K562 (cell line): ENCODE measurements around the gene IPO13. TPM values are rescaled to one million over a fixed set of nuclear protein-coding genes. Genes with fewer than 3 reads are reported as not detected.

ENCODE experiments used
- ARID4B ChIP-seq: sonication (generic); formaldehyde crosslinking; IDR thresholded peaks from 2 replicates; pipeline ENCODE4 v1.8.0; 2022; ENCODE audit warnings: mild to moderate bottlenecking, missing genetic modification reagents
- ERF ChIP-seq: fragments of 450-650 bp; formaldehyde crosslinking; IDR thresholded peaks from 2 replicates; pipeline ENCODE4 v1.4.0; 2020; ENCODE audit warnings: mild to moderate bottlenecking, mixed read lengths
- FOXA3 ChIP-seq, 2 experiments: fragments of 450-650 bp in 1 of 2; sonication (generic) in 1 of 2; formaldehyde crosslinking; IDR thresholded peaks in 1 of 2; conservative IDR thresholded peaks in 1 of 2; 2 replicates each; pipeline versions ENCODE4 v1.4.0 to v1.8.0; 2020 to 2022; ENCODE audit warnings: mild to moderate bottlenecking in 2 of 2, missing genetic modification reagents in 1 of 2
- L3MBTL2 ChIP-seq: fragments of 450-650 bp; IDR thresholded peaks from 2 replicates; pipeline ENCODE4 v1.6.1; 2016; ENCODE audit warnings: mild to moderate bottlenecking, moderate library complexity
- TAF7 ChIP-seq: fragments of 450-650 bp; IDR thresholded peaks from 2 replicates; pipeline ENCODE4 v1.6.1; 2016; ENCODE audit warnings: missing genetic modification characterization, missing compliant biosample characterization
- TEAD4 ChIP-seq, 2 experiments: sonication (generic) in 1 of 2; formaldehyde crosslinking in 1 of 2; IDR thresholded peaks; 2 replicates each; pipeline versions ENCODE4 v1.6.1 to v1.8.0; 2012 to 2022; ENCODE audit warnings: borderline replicate concordance in 1 of 2, inconsistent platforms in 1 of 2, low read length in 1 of 2, mild to moderate bottlenecking in 1 of 2, missing genetic modification reagents in 1 of 2
- ZBTB40 ChIP-seq, 2 experiments: fragments of 450-650 bp in 1 of 2; sonication (generic) in 1 of 2; formaldehyde crosslinking in 1 of 2; IDR thresholded peaks; 2 replicates each; pipeline versions ENCODE4 v1.7.1 to v1.9.0; 2016 to 2022; ENCODE audit warnings: inconsistent platforms in 1 of 2, mild to moderate bottlenecking in 1 of 2, missing genetic modification reagents in 1 of 2
- ZNF143 ChIP-seq: sonication (generic); formaldehyde crosslinking; IDR thresholded peaks from 2 replicates; pipeline ENCODE4 v1.9.0; 2022; ENCODE audit warnings: mild to moderate bottlenecking, missing genetic modification reagents
- ZNF699 ChIP-seq: fragments of 250-450 bp; sonication (Bioruptor Pico); IDR thresholded peaks from 2 replicates; pipeline ENCODE4 v1.8.0; 2021; ENCODE audit warnings: mild to moderate bottlenecking, moderate library complexity; ENCODE audit not compliant: insufficient replicate concordance
- polyA plus RNA-seq, 8 experiments: library from polyadenylated mRNA; depleted of rRNA in 4 of 8; stranded (reverse) in 5 of 8; unstranded in 3 of 8; fragments of >200 nt; fragmentation: Nextera tagmentation in 2 of 8; fragmentation: Illumina TruSeq in 1 of 8; extraction: Ambion mirVana in 2 of 8; extraction: Trizol in 1 of 8; gene quantifications; 2 replicates each; pipeline versions ENCODE4 v1.2.1 to v1.2.3, GENCODE V29; 2011 to 2014; ENCODE audit warnings: inconsistent platforms in 1 of 8, missing spikeins in 1 of 8
- total RNA-seq, 7 experiments: library from RNA; depleted of rRNA in 6 of 7; stranded (reverse); fragments of >200 nt in 6 of 7; fragmentation: Illumina TruSeq in 2 of 7; extraction: Trizol in 2 of 7; gene quantifications; 2 replicates each; pipeline versions ENCODE4 v1.2.1 to v1.2.3, GENCODE V29; 2011 to 2021; ENCODE audit warnings: low replicate concordance in 1 of 7

The IPO13 gene
- total and polyA plus RNA-seq, 9 of the 15 experiments (the other 6 are each of a cell fraction or from before 2014, with no cell fraction given) = 7.0 to 30.8 (median 16.2) TPM

- TF ChIP-seq ARID4B (CRISPR knock-in tag) (peak; percentile 99), ZBTB40 (IDR thresholded peaks at IDR 0.05) (peak; percentile 98), ZBTB40 (CRISPR knock-in tag; IDR thresholded peaks at IDR 0.05) (no peak), ZNF143 (CRISPR knock-in tag) (peak; percentile 91), ERF (0 out of 2 replicates have a peak, but pooled peaks have one; percentile 40), TEAD4 (IDR thresholded peaks at IDR 0.05; ENCODE audit: low read length) (no peak), TEAD4 (CRISPR knock-in tag; IDR thresholded peaks at IDR 0.05; ENCODE audit: borderline replicate concordance) (0 out of 2 replicates have a peak, but pooled peaks have one; percentile 55), L3MBTL2 (peak; percentile 53; the same call in 1 of the 2 replicates), ZNF699 (no peak), FOXA3 (CRISPR knock-in tag; conservative IDR thresholded peaks at IDR 0.05 in 1 of 2, IDR thresholded peaks at IDR 0.05 in 1 of 2) (peak in 1 of 2 experiments; percentile 77; a peak in 1 of 4 replicates), TAF7 (tag) (0 out of 2 replicates have a peak, but pooled peaks have one; percentile 26)
Observed at GRCh38 chr1:43969746-43970466, 23.2 kb downstream of the IPO13 start, which contains the start of gene DPH2 (continued).
